ENCODE data around the gene EIF2S1. TPM values are rescaled to one million over a fixed set of nuclear protein-coding genes. Genes with fewer than 3 reads are reported as not detected.

Gene EIF2S1
- total RNA-seq, 8 experiments from 2014 or later, result 81.3 to 176 (median 105) TPM

Other genes with a start within 250 kb of the EIF2S1 start
- under 1 TPM in 5 of 8 experiments, not detected in 3; 0.05 to 0.54 (median 0.45) TPM for gene GARIN2, start 170.9 kb upstream of the EIF2S1 start, total RNA-seq
- 10 to 100 TPM in 7 of 8 experiments, 1 to 10 TPM in 1; 10.0 to 35.9 (median 20.5) TPM for gene PALS1, start 118.9 kb upstream of the EIF2S1 start, total RNA-seq
- gene ATP6V1D, start 524 bp upstream of the EIF2S1 start, total RNA-seq, result 100 to 1,000 TPM in 6 of 8 experiments, 10 to 100 TPM in 2; 75.7 to 176 (median 115) TPM
- 1 to 10 TPM in 2 of 8 experiments, under 1 TPM in 3, not detected in 3; 0.22 to 2.1 (median 0.82) TPM for gene PLEK2, start 51.8 kb downstream of the EIF2S1 start, total RNA-seq
- 10 to 100 TPM in 1 of 8 experiments, 1 to 10 TPM in 3, under 1 TPM in 4; 0.38 to 13.3 (median 0.93) TPM for gene TMEM229B, start 128.4 kb downstream of the EIF2S1 start, total RNA-seq
- 10 to 100 TPM in 1 of 8 experiments, 1 to 10 TPM in 7; 1.2 to 11.2 (median 6.0) TPM for gene PLEKHH1, start 173.0 kb downstream of the EIF2S1 start, total RNA-seq
- 10 to 100 TPM; 14.1 to 39.2 (median 28.4) TPM for gene PIGH, start 239.9 kb downstream of the EIF2S1 start, total RNA-seq